Hepatic stellate cell (primary cell): ENCODE measurements around the gene CMTM1.
A peak's percentile ranks its signal among the peaks of the same experiment; 100 is the strongest.
"Not testable (repeated sequence)": the region's sequence is repeated elsewhere in the genome, so short reads cannot be mapped to it uniquely, and the experiment has no call there.

Experiments
- DNase-seq: peaks from one replicate; pipeline ENCODE4 v3.0.0; 2011; ENCODE audit warnings: low spot score

The CMTM1 gene

DNA sequence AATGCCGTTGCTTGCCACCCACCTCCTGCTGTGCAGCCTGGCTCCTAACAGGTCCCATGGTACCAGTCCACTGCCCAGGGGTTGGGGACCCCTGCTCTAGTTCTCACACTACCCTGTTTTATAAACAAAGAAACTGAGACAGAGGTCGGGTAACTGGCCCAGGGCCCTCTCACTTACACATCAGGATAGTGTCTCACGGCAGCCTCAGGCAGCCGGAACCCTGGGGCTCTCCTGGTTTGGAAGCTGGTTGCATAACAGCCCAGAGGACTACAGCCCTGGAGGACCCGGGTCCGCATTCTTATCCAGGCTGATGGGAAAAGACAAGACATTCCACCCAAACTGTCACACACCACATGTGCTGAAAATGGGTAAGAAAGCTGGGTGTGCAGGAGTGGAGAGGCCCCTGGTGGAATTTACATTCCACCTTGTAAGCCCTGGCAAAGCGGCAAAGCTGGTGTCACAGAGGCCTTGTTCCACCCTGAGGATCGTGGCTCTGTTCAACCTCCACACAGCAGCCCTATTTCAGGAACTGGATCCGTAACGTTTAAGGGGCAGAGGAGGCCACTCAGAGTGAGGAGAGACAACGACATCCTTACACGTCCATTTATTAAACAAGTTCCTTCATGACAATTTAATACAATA lies 48.0 kb downstream of the CMTM1 start:
- no peak for DNase-seq

- no peak for DNase-seq
Measured at GRCh38 chr16:66616169-66616568, 49.9 kb downstream of the CMTM1 start.

DNA sequence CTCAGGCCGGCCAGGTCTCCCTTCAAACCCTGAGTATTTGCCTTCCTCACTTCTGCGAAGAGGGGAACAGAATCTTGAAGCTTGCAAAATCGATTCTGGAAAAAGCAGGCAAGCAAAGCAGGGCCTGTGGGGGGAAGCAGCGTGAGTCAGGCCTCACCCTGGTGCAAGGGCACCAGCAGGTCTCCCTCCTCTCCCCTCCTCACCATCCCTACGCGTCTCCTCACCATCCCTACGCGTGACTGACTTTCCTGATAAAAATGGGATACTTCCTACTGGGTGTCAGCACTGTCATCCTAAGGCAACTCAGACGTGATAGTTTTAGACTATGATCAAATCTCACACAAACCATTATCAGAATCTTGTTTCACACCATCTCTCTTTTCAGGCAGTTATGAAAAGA lies 50.4 kb downstream of the CMTM1 start:
- DNase-seq = no peak

DNA sequence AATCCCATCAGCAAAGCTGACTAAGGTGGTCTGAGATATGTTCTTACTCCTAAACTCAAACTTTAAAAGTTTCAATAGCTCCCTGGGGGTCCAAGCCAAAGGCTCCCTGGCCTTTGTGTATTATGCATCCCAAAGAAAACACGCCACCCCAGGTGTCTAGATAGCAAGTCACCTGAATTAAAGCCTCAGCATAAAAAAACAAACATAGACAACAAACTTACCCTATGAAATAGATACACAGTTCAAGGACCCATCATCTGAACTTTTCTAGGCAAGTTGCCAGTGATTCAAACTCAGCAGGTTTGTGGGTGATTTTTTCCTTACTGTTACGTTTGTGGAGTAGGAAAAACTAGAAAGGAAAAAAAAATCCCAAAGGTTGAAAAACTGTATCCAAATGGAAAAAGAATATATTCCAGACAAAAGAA lies 50.8 kb downstream of the CMTM1 start:
- no peak for DNase-seq

DNA sequence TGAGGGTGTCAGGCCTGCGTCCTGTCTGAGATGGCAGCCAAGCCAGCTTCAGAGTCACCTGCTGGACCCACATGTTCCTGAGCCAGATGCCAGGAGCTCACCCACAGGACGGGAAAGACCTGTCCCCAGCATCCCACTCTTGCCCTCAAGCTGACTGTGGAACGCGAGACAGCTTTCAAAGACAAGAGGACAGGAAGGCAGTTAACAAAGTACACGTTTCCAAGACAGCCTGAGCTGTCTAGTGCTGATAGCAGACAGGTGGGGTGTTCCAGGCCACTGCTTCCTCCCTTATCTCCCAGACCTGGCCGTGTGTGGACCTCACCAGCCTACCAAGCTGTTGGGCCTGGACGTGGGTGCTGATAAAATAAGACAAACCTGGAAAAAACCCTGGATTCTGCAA lies 51.5 kb downstream of the CMTM1 start:
- DNase-seq = no peak

GRCh38 chr16:66618588-66619375 lies 52.5 kb downstream of the CMTM1 start:
- peak; percentile 90 for DNase-seq

- peak; percentile 37 for DNase-seq
Measured at GRCh38 chr16:66619534-66620428, 53.5 kb downstream of the CMTM1 start.

GRCh38 chr16:66620429-66620795 lies 54.2 kb downstream of the CMTM1 start:
- DNase-seq = no peak

GRCh38 chr16:66621973-66622372 lies 55.7 kb downstream of the CMTM1 start:
- no peak for DNase-seq

DNA sequence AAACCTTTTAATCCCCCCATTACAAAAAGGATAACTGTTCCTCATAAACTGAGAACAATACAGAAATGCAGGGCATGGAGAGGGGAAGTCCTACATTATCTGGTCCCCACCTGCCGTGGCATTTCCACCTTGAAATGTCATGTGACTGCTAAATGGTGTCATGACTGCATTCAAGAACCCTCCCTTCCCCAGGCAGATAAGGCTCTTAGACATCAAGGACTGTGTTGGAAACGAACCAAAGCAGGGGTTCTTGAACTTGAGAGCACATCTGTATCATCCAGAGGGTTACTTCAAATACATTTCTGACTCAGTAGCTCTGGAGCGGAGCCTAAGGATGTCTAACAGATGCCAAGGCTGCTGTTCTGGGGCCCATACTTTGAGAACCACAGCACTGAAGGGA lies 56.6 kb downstream of the CMTM1 start:
- no peak for DNase-seq

DNA sequence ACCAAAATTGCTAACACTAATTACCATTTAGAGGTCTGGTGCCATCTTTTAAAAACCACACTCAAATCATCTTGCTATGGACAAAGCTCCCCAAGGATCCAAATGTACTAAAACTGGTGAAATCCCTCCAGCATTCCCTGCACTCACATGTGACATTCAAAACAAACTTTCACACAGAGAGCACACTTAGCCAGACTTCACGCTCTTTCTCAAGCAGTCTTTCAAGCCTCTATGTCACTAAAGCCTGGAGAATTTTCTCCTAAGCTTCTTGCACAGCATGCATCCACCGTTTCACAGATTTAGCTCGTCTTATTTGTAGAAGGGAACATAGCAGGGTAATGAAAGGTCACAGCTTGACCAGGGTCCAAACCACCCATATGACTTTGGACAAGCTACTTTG lies 57.5 kb downstream of the CMTM1 start:
- DNase-seq = no peak

GRCh38 chr16:66627611-66628378 lies 61.6 kb downstream of the CMTM1 start:
- DNase-seq = not testable (repeated sequence)
